NCI-H187 (cell line): ENCODE measurements around the gene EAF1.
"Not testable (repeated sequence)": the region's sequence is repeated elsewhere in the genome, so short reads cannot be mapped to it uniquely, and the experiment has no call there.

Experiments used
- DNase-seq, 2 experiments: peaks; one replicate each; lab custom pipeline; 2025; lab: John Stamatoyannopoulos, UW

Gene EAF1

DNA sequence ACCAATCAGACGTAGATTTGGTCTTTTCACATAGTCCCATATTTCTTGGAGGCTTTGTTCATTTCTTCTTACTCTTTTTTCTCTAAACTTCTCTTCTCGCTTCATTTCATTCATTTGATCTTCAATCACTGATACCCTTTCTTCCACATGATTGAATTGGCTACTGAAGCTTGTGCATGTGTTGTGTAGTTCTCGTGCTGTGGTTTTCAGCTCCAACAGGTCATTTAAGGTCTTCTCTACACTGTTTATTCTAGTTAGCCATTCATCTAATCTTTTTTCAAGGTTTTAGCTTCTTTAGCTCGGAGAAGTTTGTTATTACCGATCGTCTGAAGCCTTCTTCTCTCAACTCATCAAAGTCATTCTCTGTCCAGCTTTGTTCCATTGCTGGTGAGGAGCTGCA is 57.2 kb downstream of the EAF1 start:
- not testable (repeated sequence) for DNase-seq

DNA sequence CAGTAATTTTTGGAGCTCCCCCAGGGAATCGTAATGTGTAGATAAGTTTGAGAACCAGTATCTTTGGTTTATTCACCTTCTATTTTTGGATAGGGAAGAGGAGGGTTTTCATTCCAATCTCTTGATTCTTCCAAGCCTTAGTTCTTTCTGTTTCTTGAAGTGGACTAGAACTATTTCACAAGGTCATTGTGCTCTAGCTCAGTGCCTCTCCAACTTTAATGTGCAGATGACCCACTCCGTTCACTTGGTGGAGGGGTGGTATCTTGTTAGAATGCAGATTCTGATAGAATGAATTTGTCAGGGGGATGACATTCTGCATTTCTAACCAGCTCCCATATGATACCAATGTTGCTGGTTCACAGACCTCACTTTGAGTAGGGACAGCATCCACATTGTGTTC is 58.6 kb downstream of the EAF1 start:
- DNase-seq: no peak

DNA sequence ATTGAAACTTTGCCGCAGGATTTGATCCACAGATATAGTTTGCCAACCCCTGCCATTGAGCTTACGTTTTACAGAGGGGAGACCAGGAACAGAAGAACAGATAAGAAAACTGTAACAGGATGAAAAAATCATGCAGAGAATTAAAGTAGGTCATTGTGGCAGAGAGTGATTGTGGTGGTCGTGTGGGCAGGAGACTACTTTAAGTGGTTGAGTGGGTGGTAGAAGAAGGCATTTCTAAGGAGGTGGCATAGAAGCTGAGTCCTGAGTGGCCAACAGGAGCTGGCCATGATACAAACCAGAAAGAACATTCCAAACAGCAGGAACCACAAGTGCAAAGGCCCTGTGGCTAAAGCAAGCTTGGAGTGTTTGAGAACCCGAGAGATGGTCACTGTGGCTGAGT is 59.6 kb downstream of the EAF1 start:
- DNase-seq: no peak

DNA sequence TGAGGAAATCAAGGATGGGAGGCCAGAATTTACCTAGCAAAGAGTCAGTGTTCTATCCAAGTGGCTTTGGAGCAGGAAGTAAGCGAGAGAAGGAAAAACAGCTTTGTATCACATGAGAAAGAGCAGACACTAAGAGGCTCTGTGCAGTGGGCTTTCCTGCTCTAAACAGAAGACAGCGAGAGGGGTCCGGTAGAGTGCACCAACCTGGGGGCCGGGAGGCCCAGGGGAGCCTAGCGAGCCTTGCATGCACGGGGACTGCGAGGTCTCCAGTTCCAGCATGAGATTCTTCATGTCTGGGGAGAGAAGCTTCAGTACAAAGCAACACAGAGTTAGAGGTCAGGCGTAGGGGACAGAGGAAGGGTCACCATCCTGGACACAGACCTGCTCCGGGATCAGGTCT is 60.6 kb downstream of the EAF1 start:
- no peak for DNase-seq

DNA sequence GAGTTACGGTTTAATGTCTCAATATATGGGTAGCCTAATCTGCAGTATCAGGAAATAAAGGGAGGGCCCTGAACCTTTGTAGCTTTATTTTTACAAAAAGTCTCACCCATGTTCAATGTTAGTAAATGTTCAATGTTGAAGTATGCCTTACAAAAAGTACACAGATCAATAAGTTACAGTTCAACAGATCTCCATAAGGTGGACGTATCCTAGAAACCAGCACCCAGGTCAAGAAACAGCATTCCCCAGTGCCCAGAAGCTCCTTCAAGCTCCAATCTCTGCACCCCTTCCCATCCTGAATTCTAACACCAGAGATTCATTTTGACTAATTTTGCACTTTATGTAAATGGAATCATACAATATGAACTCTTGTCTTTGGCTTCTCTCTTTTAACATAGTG is 62.8 kb downstream of the EAF1 start:
- DNase-seq: no peak

DNA sequence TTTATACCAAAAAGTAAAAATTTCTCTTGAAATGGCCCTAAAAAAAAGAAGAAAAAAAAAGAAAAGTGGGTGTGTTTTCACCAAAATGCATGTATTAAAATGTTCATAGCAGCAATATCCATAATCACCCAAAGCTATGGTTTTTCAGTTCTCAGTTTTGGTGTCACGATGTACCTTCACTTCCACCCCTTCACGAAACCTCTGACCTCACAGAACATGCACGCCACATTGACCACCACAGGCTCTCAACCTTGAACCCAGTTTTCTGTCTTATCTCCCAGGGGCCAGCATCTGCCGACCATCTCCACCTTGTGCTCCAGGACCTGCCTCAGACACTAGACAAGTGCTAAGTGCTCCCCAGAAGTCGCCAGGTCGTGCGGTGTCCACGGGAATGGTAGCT is 63.7 kb downstream of the EAF1 start:
- DNase-seq: no peak
